Neutrophil (primary cell): ENCODE data around the gene PLEKHS1.

Experiments
- H3K27ac ChIP-seq: fragments of 200-600 bp; sonication (generic); 2 replicates; pipeline ENCODE4 v1.5.1; 2016; ENCODE audit warnings: mild to moderate bottlenecking, moderate library complexity
- H3K27me3 ChIP-seq: fragments of 200-600 bp; sonication (generic); 2 replicates; pipeline ENCODE4 v1.6.0; 2016; ENCODE audit warnings: mild to moderate bottlenecking
- H3K36me3 ChIP-seq: fragments of 200-600 bp; sonication (generic); 2 replicates; pipeline ENCODE4 v1.5.1; 2017
- H3K4me1 ChIP-seq, 2 experiments: fragments of 200-600 bp in 1 of 2; sonication (generic) in 1 of 2; 1 replicate in 1 of 2; 2 replicates in 1 of 2; pipeline versions ENCODE4 v1.5.1 to v1.6.1; 2013 to 2016; ENCODE audit warnings: low read depth in 1 of 2, low read length in 1 of 2, mild to moderate bottlenecking in 1 of 2, moderate library complexity in 1 of 2; ENCODE audit not compliant: control insufficient read depth in 1 of 2, insufficient read depth in 1 of 2
- H3K4me3 ChIP-seq, 2 experiments: fragments of 200-600 bp in 1 of 2; sonication (generic) in 1 of 2; 1 replicate in 1 of 2; 2 replicates in 1 of 2; pipeline ENCODE4 v1.5.1; 2013 to 2016; ENCODE audit warnings: low read depth in 1 of 2, low read length in 1 of 2, mild to moderate bottlenecking in 1 of 2, moderate library complexity in 1 of 2
- H3K9me3 ChIP-seq: fragments of 200-600 bp; sonication (generic); 2 replicates; pipeline ENCODE4 v1.5.1; 2016
- TF ChIP-seq, protein P1 (sequence below): fragments of 200-600 bp; sonication (generic); IDR thresholded peaks from 2 replicates; pipeline ENCODE4 v1.5.1; 2016; ENCODE audit warnings: antibody characterized with exemption

PLEKHS1 gene

DNA sequence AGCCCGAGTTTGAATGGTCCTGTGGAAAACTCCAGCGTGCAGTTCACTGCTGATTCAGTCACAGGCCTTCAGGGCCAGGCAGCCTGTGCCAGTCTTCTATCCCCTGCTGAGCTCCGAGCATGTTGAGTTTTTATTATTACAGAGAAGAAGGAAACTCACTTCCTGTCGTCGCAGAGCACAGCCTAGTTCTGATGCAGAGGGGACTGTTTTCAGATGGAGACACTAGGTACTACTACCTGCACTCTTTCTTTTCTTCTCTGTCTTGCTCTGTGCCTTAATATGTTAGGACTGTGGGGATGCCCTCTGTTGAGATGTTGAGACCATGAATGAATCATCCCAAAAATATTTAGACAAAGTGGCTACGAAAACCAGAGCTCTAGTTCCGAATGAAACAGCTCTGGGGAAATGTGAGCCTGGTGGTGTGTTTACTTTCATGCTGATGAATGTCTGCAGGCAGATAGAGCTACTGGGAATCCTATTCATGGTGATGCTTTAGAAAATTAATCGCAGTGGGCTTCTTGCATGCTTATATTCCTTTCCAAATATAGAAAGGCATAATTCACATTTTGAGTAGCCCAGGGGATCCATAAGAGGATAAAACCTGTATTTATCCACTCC lies 42.2 kb upstream of the PLEKHS1 start:
- Histone ChIP-seq H3K27ac (no peak overlapping the region), H3K36me3 (no peaks in the 10 kb centered on the region), H3K4me1 (no peaks in the 10 kb centered on the region), H3K4me3 (no peak overlapping the region), H3K9me3 (no peaks in the 10 kb centered on the region), H3K27me3 (no peaks in the 10 kb centered on the region)
- TF ChIP-seq, protein P1, sequence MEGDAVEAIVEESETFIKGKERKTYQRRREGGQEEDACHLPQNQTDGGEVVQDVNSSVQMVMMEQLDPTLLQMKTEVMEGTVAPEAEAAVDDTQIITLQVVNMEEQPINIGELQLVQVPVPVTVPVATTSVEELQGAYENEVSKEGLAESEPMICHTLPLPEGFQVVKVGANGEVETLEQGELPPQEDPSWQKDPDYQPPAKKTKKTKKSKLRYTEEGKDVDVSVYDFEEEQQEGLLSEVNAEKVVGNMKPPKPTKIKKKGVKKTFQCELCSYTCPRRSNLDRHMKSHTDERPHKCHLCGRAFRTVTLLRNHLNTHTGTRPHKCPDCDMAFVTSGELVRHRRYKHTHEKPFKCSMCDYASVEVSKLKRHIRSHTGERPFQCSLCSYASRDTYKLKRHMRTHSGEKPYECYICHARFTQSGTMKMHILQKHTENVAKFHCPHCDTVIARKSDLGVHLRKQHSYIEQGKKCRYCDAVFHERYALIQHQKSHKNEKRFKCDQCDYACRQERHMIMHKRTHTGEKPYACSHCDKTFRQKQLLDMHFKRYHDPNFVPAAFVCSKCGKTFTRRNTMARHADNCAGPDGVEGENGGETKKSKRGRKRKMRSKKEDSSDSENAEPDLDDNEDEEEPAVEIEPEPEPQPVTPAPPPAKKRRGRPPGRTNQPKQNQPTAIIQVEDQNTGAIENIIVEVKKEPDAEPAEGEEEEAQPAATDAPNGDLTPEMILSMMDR: no peak

DNA sequence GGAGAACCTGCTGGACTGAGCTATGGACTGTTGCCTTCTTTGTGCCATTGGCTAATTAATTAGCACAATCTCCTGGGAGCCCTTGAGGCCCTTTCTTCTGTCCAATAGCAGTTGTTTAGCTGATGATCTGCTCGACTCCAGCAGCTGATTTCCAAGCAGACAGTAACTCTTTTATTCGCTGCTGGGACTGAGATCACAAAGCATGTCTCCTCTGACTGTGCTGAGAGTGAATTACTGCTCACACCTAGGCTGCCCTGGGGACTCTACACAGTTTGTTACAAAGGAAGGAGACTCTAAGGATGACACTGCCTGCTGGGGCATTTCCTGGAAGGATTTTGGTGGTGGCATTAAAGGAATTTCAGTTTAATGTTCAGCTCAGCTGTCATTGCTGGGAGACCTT lies 40.3 kb upstream of the PLEKHS1 start:
- Histone ChIP-seq H3K36me3 (no peaks in the 10 kb centered on the region), H3K4me3 (no peak overlapping the region), H3K4me1 (no peaks in the 10 kb centered on the region)

DNA sequence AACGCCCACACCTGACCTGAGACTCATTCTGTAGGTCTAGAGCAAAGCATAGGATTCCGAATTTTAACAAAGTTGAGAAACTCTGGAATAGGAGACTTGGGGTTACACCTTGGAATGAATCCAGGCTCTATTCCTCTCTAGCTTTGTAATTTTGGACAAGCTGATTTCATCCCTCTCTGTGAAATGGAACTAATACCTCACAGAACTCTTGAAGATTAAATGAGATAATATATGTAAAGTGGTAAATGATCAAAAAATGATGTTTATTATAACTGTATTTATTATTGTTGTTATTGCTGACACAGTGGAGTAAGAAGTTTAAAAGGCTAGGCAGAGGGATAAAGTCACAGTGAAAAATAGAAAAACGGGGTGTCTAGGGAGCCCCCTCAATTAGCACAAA lies 39.5 kb upstream of the PLEKHS1 start:
- no peak overlapping the region for H3K27ac ChIP-seq
- no peaks in the 10 kb centered on the region for H3K4me1 ChIP-seq
- TF ChIP-seq, protein P1: no peak
- H3K4me3 ChIP-seq: no peak overlapping the region
- no peaks in the 10 kb centered on the region for H3K36me3 ChIP-seq
- H3K27me3 ChIP-seq: no peaks in the 10 kb centered on the region
- no peaks in the 10 kb centered on the region for H3K9me3 ChIP-seq

More for the DNA sequence above, 40.3 kb upstream of the PLEKHS1 start:
- Histone ChIP-seq H3K9me3 (no peaks in the 10 kb centered on the region), H3K27ac (no peak overlapping the region), H3K27me3 (no peaks in the 10 kb centered on the region)
- TF ChIP-seq, protein P1: no peak

DNA sequence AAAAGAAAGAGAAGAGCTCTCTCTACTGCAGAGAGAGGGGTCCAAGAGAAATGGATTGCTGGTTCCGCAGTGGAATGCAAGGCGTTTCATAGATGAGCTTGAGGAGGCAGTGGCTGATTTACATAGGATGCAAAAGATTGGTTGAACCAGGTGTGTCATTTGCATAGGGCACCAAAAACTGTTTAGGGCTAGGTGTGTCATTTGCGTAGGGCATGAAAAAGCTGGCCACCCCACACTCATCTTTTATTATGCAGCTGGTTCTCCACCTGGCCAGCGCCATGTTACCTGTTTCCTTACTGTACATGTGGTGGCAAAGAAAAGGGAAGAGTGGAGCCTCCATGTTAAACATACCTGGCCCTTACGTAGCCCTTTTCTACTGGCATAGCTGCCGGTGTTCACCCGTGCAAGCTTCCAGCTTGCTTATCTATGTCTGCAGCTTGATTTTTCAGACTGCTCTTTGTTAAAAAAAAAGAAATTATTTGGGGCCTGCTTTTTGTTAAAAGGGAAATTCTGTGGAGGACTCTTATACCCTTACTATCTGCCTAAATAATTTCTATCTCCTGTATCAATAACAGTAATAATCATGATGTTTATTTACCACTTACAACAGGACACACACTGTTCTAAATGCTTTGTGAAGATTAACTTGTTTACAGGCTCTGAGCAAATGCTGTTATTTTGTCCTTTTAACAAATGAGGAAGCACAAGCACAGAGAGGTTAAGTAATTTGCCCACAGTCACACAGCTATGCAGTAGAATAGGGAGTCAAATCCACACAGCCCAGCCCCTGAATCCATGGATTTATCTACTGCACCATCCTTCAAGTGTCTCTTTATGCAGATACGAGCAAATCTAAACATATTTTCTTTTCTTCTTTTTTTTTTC lies 38.5 kb upstream of the PLEKHS1 start:
- Histone ChIP-seq H3K4me1 (no peaks in the 10 kb centered on the region), H3K27ac (no peak overlapping the region), H3K27me3 (no peaks in the 10 kb centered on the region), H3K4me3 (no peak overlapping the region), H3K36me3 (no peaks in the 10 kb centered on the region), H3K9me3 (no peaks in the 10 kb centered on the region)
- TF ChIP-seq, protein P1: no peak

DNA sequence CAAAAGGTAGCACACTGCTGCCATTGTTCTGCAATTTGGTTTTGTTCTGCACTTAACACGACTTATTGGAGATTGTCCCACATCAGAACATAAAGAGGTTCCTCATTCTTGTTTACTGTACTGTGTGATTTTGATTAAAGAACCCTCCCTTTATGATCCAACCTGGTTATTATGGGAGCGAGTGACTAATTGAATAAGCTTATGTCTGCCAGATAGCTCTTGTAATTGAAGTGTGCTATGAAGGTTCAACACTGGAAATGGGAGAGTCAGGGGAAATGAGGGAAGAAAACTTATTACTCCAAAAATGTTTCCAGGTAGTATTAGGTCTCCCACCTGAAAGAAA lies 37.9 kb upstream of the PLEKHS1 start:
- Histone ChIP-seq H3K36me3 (no peaks in the 10 kb centered on the region), H3K4me1 (no peaks in the 10 kb centered on the region), H3K27ac (no peak overlapping the region), H3K9me3 (no peaks in the 10 kb centered on the region), H3K27me3 (no peaks in the 10 kb centered on the region), H3K4me3 (no peak overlapping the region)
- TF ChIP-seq, protein P1: no peak
